Sigmoid colon (tissue), 4 donors: ENCODE data around the gene FAM174B.

Source experiments
- CTCF ChIP-seq, 4 experiments: fragments of 450-650 bp in 3 of 4; fragments of 200-600 bp in 1 of 4; IDR thresholded peaks; one replicate each; pipeline ENCODE4 v1.5.1; 2016 to 2019; ENCODE audit warnings: antibody characterized with exemption in 4 of 4, mild to moderate bottlenecking in 3 of 4, moderate library complexity in 2 of 4
- EP300 ChIP-seq, 4 donors: sonication (generic); formaldehyde crosslinking; IDR thresholded peaks; one replicate each; pipeline ENCODE4 v1.6.1; 2017; ENCODE audit warnings: antibody characterized with exemption in 4 of 4
- POLR2A ChIP-seq, 2 donors: fragments of 450-650 bp; IDR thresholded peaks; one replicate each; pipeline ENCODE4 v1.6.1; 2016; ENCODE audit warnings: antibody characterized with exemption in 2 of 2, mild to moderate bottlenecking in 2 of 2, moderate library complexity in 2 of 2
- POLR2AphosphoS5 ChIP-seq, 4 donors: sonication (generic); formaldehyde crosslinking; IDR thresholded peaks; one replicate each; pipeline ENCODE4 v1.6.1; 2017; ENCODE audit warnings: antibody characterized with exemption in 4 of 4

GRCh38 chr15:92629276-92629974 lies 26.1 kb downstream of the FAM174B start:
- TF ChIP-seq POLR2AphosphoS5 (IDR thresholded peaks at IDR 0.05), result no peak
- no peak for TF ChIP-seq CTCF (IDR thresholded peaks at IDR 0.05)
- no peak for TF ChIP-seq POLR2A (IDR thresholded peaks at IDR 0.05)
- no peak for TF ChIP-seq EP300 (IDR thresholded peaks at IDR 0.05)
